IPS-NIHi11 (cell line): ENCODE data around the gene CCDC188.
A peak's percentile ranks its signal among the peaks of the same experiment; 100 is the strongest.

ENCODE experiments used
- DNase-seq: peaks from one replicate; pipeline ENCODE4 v3.0.0; 2012; ENCODE audit warnings: mixed read lengths, low spot score

The CCDC188 gene

DNA sequence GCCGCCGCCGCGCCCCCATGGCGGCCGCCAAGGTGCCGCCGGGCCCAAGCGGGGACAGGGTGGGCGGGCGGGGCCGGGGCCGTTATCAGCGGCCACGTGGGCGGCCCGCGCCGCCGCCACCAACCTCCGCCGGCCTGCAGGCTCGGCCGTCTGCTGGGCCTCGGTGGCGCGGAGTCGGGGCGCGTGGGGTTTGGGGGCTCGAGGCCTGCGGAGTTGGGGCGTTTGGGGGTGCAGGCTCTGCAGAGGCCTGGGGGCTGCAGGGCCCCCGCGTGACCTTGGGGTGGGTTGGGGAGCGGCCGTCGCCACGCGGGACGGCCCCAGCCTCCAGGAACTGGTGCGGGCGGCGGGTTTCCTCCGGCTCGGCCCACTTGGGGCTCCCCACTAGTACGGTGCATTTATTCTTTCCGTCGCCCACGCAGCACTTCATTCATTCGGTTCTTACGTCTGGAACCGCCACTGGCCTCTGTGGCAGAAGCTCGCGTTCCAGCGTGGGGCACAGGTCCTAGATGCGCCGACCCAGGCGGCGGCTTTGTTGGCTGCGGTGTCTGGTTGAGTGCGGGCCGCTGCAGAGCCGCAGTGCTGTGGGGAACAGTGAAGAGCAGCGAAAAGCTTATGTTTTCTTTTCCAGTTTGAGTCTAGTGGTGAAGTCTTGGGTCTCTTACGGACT lies 33.1 kb downstream of the CCDC188 start:
- no peak for DNase-seq

DNA sequence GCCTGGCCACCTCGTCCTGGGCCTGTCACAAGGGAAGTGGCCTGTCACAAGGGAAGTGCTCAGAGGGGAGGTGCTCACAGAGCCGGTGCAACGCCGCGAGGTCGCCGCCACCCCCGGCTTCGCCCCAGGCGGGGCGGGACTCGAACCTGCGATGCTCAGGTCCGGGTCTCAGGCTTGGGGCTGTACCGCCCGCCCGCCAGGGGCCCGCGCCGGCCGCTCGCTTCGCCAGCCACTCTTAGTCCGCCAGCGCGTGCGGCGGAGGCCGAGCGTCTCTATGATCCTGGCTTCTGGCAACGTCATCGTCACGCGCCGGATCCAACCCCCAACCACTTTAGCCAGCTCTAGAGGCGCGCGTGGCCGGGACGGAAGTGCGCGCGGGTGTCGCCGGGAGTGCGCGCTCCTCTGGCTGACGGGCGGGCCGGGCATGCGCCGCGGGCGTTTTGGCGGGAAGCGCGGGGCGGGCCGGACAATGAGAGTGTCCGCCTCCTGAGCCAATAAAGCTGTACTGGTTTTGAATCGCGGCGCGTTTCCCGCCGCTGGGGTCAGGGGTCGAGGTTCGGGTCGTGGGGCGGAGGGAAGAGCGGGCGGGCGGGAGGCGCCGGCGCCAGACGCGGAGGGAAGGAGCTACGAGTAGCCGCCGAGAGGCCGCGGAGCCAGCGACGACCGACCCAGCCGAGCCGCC lies 33.8 kb downstream of the CCDC188 start, which contains the start of gene TRMT2A:
Gene TRMT2A, minus strand, starts transcription at position 276 of the 682 bp plus-strand sequence. CDS start 320 bp downstream, outside the sequence.
- peak; percentile 99 for DNase-seq

DNA sequence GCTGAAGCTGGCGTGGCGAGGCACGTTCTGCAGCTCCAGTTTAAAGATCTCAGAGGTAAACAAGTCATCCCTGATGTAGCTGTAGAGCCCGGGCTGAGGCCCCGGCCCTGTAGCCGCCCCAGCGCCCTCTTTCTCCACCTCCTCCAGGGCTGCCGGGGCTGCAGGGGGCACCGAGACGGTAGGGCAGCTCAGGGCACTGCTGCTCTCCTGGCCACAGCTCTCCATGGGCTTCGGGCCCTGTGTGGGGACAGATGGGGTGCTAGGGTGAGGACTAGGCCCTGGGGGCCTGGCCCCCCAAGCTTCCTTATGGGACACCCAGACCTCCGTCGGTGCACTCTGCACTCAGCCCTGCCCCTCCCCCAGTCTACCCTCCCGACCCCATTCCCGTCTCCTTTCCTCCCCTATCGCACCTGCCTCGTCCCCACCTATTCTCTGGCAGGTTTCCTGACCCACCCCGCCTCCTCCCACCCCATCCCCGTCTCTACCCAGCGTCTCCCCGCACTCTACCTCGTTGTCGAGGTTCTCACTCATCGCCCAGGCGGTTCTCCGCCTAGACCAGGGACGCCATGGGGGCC lies 34.4 kb downstream of the CCDC188 start:
- DNase-seq: no peak

DNA sequence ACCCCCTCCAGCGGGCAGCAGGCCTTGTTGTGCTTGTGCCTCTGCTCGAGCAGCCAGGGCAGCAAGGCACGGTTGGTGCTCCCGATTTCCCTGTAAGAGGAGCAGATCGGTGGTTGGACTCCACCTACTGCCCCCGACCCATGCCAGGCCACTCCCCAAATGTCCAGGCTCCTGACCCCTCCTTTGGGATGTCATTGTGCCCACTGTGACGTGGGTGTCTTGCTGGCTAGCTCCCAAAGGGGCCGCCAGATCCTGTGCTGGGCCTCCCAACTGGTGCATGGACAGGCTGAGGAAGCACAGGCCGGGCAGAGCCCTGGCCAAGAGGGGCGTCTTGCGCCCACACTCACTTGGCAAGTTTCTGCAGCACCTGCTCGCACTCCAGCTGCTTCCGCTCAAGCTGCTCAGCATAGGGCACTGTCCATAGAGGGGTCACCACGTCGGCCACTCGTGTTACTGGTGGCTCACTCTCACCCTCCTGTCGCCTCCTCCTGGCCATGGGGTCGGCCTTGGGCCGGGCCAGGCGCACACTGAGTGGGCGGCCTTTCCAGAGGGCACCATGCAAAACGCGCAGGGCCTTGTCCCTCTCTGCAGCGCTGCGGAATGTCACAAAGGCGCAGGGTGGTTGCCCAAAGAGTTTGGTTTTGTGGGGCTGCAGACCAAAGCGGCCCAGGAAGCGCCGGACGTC lies 35.0 kb downstream of the CCDC188 start, which contains the start of gene RANBP1:
Gene RANBP1, plus strand, starts transcription at position 414 of the 685 bp plus-strand sequence. Its CDS starts 81 bp downstream, at position 495.
- no peak for DNase-seq

GRCh38 chr22:20114506-20115475 lies 36.1 kb downstream of the CCDC188 start:
- no peak for DNase-seq

DNA sequence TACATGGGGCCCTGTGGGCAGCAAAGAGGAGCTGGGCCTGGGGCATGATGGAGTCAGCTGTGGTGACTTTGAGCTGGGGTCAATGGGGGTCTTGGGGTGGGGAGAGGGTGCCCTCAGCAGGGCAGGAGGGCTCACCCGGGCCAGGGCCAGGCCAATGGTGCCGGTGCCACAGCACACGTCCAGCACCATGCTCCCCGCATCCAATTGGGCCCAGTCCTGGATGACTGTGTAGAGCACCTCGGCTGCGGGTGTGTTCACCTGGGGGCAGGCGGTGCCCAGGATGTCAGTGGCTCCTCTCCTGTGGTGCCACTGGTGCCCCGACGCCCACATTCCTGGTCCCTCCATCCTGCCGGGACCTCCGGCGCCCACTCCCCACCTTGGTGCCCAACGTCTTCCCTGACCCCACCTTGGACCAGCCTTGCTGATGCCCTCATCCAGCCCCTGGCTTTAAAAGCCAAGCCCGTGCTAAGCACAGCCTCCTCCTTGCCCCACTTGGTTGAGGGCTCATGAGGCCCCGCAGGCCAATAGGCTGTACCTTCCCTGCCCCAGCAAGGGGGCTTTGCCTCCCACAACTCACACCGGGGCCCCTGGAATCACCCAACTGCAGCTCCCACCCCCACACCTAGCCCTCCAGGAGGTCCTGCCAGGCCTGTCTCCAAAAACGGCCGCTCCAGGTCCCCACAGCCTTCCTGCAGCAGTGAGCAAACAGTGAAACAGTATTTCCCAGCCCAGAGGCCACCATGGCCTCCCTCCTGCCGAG lies 37.1 kb downstream of the CCDC188 start:
- no peak for DNase-seq

DNA sequence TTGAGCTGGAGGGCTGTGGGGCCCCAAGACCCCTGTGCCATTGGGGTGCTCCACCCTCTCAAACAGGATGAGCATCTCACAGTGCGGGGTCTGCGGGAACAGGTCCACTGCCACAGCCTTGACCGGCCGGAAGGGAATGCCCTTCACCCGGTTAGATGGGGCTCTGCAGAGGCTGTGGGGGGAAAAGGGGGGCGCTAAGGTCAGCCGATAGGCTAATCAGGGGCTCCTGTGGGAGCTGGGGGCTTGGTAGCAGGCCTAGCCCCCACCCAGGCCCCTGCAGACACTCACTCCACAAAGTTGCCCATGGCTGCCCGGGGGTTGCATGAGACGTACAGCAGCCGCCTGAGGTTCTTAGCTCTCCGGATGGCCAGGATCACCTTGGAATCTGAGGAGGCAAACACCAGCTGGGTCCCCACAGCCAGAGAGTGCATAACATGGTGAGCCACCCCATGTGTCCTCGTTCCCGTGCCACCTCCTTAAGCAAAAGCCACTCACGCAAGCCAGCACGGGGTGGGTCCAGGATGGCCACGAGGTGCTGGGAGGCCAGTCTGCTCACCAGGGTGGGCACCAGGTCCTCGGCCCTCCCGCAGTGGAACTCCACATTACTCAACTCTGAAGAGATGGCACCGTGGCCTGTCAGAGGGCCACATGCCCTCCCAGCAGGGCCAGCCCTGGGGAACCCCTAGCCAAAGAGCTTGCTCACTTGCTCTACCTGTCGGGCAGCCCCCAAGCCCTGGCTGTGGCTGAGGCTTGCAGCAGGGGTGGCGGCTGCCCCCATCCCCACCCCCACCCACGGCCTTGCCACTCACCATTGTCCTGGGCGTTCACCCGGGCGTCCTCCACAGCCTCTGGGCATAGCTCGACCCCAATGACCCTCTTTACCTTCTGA lies 38.0 kb downstream of the CCDC188 start:
- no peak for DNase-seq

DNA sequence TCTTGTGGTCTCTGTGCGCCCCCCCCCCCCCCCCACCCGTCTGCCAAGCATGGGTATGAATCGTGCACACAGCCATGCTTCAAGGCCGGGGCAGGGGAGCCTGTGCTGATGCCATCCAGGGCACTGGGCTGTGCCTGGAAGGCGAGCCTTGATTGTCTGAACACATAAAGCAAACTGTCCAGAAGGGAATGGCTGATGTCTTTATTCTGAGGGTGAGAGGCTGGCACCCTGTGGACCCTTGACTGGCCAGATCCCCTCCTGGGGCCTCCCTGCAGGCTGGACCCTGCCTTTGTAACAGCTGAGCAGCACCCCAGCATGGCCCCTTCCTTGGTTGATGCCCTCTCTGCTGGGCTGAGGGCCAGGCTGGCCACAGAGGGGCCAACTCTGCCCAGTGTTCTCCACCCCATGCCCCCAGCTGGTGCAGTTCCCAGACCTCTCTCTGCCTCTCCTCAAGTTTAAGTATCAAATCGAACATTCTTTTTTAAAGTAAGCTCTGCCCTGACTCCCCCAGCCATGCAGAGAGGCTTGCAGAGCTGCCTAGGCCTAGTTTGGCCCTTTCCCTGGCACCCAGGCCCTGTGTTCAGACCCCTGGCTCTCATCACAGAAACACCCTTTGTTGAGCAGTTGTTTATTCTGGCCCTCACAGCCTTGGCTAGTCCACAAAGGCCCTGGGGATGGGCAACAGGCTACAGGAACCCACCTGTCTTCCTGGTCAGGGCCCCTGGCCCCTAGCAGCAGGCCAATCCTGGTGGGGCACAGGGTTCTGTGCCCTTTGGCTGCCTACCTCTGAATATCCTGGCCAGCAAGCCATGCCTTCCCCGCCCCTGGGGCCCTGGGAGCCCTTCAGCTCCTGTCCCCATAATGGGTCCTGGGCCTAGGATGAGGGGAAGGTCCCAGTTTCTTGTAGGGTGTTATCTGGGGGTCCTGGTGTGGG lies 38.9 kb downstream of the CCDC188 start:
- no peak for DNase-seq

GRCh38 chr22:20111045-20111688 lies 39.7 kb downstream of the CCDC188 start:
- DNase-seq: peak; percentile 75

DNA sequence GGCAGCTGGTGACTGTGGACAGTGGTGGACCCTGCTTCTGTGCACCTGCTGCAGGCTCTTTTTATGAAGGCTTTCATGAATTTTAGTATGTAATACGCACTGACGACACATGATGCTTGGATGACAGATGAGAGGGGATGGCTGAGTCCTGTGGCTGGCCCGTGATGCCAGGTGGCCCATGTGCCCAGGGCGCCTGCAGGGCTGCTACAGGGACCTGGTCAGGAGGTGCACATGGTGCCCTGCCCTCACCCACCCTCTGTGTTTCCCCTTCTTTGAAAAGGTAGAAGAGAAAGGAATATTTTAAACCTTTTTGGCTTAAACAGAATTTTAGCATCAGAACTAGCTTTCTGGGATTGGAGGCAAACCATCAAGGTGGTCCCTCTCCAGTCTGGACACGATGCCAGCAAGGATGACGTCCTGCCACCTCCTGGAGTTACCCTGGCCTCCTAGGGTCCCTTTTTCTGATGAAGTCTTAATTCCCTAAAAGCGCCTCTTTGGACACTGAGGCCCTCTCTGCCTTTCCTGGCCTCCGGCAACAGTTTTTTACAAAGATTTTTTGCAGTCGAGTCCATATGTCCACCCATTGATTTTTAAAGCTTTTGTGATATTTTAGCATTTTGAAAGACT lies 40.4 kb downstream of the CCDC188 start:
- no peak for DNase-seq

DNA sequence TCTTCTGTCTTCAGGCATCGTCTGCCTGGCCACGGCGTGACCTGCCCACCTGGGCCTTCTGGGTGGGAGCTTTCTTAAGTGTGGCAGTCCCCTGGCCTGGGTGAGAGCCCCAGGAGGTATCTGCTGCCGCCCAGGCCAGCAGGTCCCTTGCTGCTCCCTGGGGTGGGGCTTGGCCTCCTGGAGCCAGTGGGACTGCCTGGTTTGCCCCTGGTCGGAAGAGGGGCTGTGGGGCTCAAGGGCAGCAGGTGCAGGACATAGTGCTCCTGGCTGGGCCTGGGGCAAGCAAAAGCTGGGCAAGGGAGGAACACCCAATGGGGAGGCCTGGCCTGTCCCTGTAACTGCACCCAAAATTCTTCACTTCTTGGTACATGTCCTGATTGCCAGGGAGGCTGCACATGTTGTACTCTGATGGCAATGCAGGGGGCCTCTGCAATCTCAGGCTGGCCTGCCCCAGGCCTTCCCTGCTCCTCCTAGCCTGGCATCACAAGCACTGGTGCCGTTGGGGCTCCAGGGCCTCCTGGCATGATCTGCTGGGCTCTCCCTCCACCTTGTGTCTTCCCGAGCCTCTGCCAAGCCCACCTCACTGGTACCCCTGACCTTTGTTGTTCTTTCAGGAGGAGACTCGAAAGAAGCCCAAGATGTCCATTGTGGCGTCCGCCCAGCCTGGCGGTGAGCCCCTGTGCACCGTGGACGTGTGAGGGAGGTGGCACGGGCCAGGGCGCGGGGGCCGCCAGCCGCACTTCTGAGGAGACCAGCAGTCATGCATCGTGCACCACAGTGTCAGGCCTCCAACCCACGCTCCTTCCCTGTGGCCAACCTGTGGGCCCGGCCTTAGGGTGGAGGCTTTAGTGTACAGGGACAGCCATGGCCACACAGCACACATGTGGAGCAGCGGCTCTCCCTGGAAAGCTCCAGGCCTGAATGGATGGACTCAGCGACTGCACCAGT lies 41.2 kb downstream of the CCDC188 start:
- DNase-seq: no peak

DNA sequence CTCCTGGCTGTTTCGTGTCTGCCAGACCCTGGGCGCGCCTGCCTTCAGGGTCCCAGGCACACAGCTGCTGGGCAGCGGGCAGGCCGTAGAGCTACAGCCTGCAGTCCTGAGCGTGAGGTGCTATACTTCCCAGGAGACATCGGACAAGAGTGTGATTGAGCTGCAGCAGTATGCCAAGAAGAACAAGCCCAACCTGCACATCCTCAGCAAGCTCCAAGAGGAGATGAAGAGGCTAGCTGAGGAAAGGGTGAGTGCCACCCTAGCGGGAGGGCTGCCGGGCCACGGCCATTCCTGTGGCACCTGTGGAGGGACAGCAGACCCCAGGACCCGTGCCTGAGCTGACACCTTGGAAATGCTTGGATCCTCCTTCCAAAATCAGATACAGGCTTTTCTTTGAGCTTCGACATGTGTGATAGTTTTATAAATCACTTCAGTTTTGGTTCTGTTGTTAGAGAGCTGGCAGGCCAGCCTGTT lies 42.1 kb downstream of the CCDC188 start:
- DNase-seq: no peak

DNA sequence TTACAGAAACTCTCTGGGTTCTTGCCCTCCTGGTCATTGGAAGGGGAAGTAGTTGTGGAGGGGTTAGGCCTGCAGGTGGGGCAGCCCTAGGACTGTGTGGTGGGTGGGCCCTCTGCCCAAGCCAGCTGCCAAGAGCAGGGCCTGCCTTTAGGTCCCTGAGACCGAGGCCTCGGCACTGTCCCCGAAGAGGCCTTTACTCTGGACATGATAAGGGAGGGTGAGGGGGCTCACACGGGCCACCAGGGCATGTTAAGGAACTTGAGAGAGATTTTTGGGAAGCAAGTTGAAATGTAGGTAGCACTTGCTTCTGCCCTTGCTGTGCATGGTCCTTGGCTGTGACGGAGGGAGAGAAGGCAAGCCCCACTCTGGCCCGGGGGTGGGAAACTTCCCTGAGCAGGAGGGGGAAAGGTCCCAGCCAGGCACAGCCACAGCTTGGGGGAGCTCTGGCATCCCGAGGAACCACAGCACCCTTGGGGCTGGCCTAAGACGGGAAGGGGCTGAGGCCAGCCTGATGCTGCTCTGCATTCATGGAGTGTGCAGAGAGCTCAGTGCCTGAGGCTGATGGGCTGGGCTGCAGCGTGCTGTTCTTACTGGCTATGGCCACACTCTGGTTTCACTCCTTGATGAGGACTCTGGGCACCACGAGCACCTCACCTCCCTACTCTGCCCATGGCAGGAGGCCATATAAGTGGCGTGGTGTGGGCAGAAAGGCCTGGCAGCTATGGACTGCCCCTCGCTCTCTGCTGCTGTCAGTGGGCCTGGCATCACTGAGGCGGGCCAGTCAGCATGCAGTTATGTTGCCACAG lies 42.7 kb downstream of the CCDC188 start:
- no peak for DNase-seq

DNA sequence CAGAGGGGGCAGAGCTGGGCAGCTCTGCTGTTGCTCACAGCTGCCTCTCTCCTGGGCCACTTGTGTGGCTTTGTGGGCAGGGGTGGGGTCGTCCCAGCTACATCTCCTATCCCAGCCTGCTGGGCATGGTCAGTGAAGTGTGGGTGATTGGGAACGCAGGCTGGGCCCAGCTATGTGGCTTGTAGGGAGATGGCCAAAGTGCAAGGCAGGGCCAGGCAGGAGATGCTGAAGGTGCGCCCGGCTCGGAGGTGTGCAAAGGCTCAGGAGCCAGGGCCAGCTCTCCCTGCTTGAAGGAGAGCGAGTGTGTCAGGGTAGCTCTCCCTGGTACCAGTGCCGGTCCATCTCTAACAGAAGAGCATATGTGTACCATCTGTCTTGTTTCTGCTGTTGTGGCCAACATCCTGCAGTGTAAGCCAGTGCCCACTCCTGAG lies 43.4 kb downstream of the CCDC188 start:
- no peak for DNase-seq

DNA sequence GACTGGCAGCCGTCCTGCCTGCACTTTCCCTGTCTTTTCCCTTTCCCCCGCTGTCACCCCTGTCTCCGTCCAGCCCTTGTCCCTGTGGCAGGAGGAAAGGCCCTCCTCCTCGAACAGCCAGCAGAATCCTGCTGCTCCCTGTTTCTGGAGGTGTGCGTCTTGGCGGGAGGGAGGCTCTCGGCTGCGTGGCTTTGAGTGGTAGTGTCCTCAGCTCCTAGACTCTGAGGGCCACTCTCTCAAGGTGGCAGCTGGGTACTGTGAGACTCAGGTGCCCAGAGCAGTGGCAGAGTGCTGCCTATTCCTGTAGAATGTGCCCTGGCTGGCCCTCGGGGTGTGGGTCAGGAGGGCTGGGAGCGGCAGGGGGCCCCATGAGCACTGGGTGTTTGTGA lies 44.0 kb downstream of the CCDC188 start:
- DNase-seq: no peak
